GM23338 (cell line): Measurements from ENCODE around the gene ADCY3. TPM values are rescaled to one million over a fixed set of nuclear protein-coding genes. Genes with fewer than 3 reads are reported as not detected.

Source experiments
- ATAC-seq: fragments of 200-7000 bp; cut with Tn5 transposase; 3 replicates; pipeline ENCODE4 v1.9.1; 2020
- DNase-seq: peaks from one replicate; pipeline ENCODE4 v3.0.0-alpha.2; 2015; ENCODE audit warnings: low spot score
- H2AFZ ChIP-seq: fragments of 200-600 bp; sonication (generic); 2 replicates; pipeline ENCODE4 v1.8.0; 2016; ENCODE audit warnings: antibody characterized with exemption, mild to moderate bottlenecking, moderate library complexity
- H3F3A ChIP-seq: fragments of 200-600 bp; sonication (generic); replicated peaks from 2 replicates; pipeline ENCODE4 v1.8.0; 2017; ENCODE audit warnings: antibody characterized with exemption, mixed run types, low read depth
- H3K27ac ChIP-seq: fragments of 200-600 bp; sonication (generic); 2 replicates; pipeline ENCODE4 v1.6.1; 2016; ENCODE audit warnings: low read depth
- H3K27me3 ChIP-seq: fragments of 200-600 bp; sonication (generic); 2 replicates; pipeline ENCODE4 v1.8.0; 2016; ENCODE audit warnings: mild to moderate bottlenecking, mixed run types, moderate library complexity; ENCODE audit not compliant: insufficient read depth
- H3K36me3 ChIP-seq: fragments of 200-600 bp; sonication (generic); 2 replicates; pipeline ENCODE4 v1.8.0; 2016; ENCODE audit warnings: mild to moderate bottlenecking; ENCODE audit not compliant: insufficient read depth
- H3K4me1 ChIP-seq: fragments of 200-600 bp; sonication (generic); 2 replicates; pipeline ENCODE4 v1.8.0; 2016; ENCODE audit warnings: mild to moderate bottlenecking, moderate library complexity; ENCODE audit not compliant: insufficient read depth
- H3K4me2 ChIP-seq: fragments of 200-600 bp; sonication (generic); 2 replicates; pipeline ENCODE4 v1.7.1; 2017; ENCODE audit warnings: mixed run types
- H3K4me3 ChIP-seq: fragments of 200-600 bp; sonication (generic); 2 replicates; pipeline ENCODE4 v1.6.1; 2016; ENCODE audit warnings: mixed run types
- H3K79me2 ChIP-seq: fragments of 200-600 bp; sonication (generic); replicated peaks from 2 replicates; pipeline ENCODE4 v1.8.0; 2017; ENCODE audit warnings: mild to moderate bottlenecking; ENCODE audit not compliant: insufficient read depth
- H3K9me2 ChIP-seq: fragments of 200-600 bp; sonication (generic); 2 replicates; pipeline ENCODE4 v1.8.0; 2017; ENCODE audit not compliant: insufficient read depth
- H4K20me1 ChIP-seq: fragments of 200-600 bp; sonication (generic); replicated peaks from 2 replicates; pipeline ENCODE4 v1.8.0; 2017; ENCODE audit warnings: mild to moderate bottlenecking; ENCODE audit not compliant: insufficient read depth
- H3K27ac Mint-ChIP-seq: 2 replicates; pipeline ENCODE4 v1.8.0; 2020; ENCODE audit warnings: inconsistent platforms, mild to moderate bottlenecking, moderate library complexity, mixed read lengths
- H3K27me3 Mint-ChIP-seq: 3 replicates; pipeline ENCODE4 v1.8.0; 2022; ENCODE audit warnings: low read depth, mild to moderate bottlenecking, moderate library complexity, mixed read lengths, inconsistent platforms; ENCODE audit not compliant: insufficient read depth, poor library complexity
- H3K36me3 Mint-ChIP-seq: 3 replicates; pipeline ENCODE4 v1.8.0; 2021; ENCODE audit warnings: low read depth, mild to moderate bottlenecking, inconsistent platforms, moderate library complexity, mixed read lengths
- H3K4me1 Mint-ChIP-seq: 3 replicates; pipeline ENCODE4 v1.8.0; 2020; ENCODE audit warnings: mild to moderate bottlenecking, inconsistent platforms, mixed read lengths
- H3K4me3 Mint-ChIP-seq: 3 replicates; pipeline ENCODE4 v1.8.0; 2021; ENCODE audit warnings: moderate library complexity, mild to moderate bottlenecking, inconsistent platforms, mixed read lengths
- H3K9me3 Mint-ChIP-seq: 3 replicates; pipeline ENCODE4 v1.8.0; 2020; ENCODE audit warnings: moderate library complexity, mild to moderate bottlenecking, inconsistent platforms, mixed read lengths
- CREB1 ChIP-seq: fragments of 250-450 bp; sonication (Bioruptor Pico); IDR thresholded peaks from 2 replicates; pipeline ENCODE4 v1.5.0; 2020; ENCODE audit warnings: low read depth, mild to moderate bottlenecking, moderate library complexity
- EZH2 ChIP-seq: fragments of 200-600 bp; sonication (generic); IDR thresholded peaks from one replicate; pipeline ENCODE4 v1.8.0; 2017; ENCODE audit warnings: antibody characterized with exemption, mild to moderate bottlenecking, low read depth; ENCODE audit not compliant: unreplicated experiment
- EZH2phosphoT487 ChIP-seq: fragments of 200-600 bp; sonication (generic); IDR thresholded peaks from one replicate; pipeline ENCODE4 v1.8.1; 2018; ENCODE audit warnings: antibody characterized with exemption; ENCODE audit not compliant: unreplicated experiment
- ZNF331 ChIP-seq: fragments of 250-450 bp; sonication (Bioruptor Pico); IDR thresholded peaks from 2 replicates; pipeline ENCODE4 v1.5.0; 2020; ENCODE audit warnings: low read depth, mild to moderate bottlenecking, moderate library complexity
- polyA plus RNA-seq: library from polyadenylated mRNA; unstranded; fragments of >200 nt; fragmentation: Nextera tagmentation; extraction: Ambion mirVana; gene quantifications from 2 replicates; pipeline ENCODE4 v1.2.1, GENCODE V29; 2016
- total RNA-seq: library from RNA; depleted of rRNA; stranded (reverse); fragments of >200 nt; shearing (Covaris generic); gene quantifications from 2 replicates; pipeline ENCODE4 v1.2.3, GENCODE V29; 2014
- TF ChIP-seq, protein P1 (sequence below): IDR thresholded peaks from one replicate; pipeline ENCODE4 v1.6.1; 2018; ENCODE audit warnings: antibody characterized with exemption; ENCODE audit not compliant: unreplicated experiment
- TF ChIP-seq, protein P2 (sequence below): fragments of 250-450 bp; sonication (Bioruptor Pico); IDR thresholded peaks from 2 replicates; pipeline ENCODE4 v1.5.0; 2020; ENCODE audit warnings: mild to moderate bottlenecking, moderate library complexity
- TF ChIP-seq, protein P3 (sequence below), 2 experiments: fragments of 200-600 bp in 1 of 2; sonication (generic) in 1 of 2; conservative IDR thresholded peaks; 2 replicates each; pipeline versions ENCODE4 v1.5.1 to v1.6.1; 2016 to 2017; ENCODE audit warnings: antibody characterized with exemption in 2 of 2, low read depth in 2 of 2, mild to moderate bottlenecking in 2 of 2, moderate library complexity in 1 of 2
- TF ChIP-seq, protein P4 (sequence below): IDR thresholded peaks from 2 replicates; pipeline ENCODE4 v1.6.1; 2016; ENCODE audit warnings: antibody characterized with exemption

The ADCY3 gene
- total and polyA plus RNA-seq, 2 experiments from 2014 or later = 9.7 to 32.4 TPM

DNA sequence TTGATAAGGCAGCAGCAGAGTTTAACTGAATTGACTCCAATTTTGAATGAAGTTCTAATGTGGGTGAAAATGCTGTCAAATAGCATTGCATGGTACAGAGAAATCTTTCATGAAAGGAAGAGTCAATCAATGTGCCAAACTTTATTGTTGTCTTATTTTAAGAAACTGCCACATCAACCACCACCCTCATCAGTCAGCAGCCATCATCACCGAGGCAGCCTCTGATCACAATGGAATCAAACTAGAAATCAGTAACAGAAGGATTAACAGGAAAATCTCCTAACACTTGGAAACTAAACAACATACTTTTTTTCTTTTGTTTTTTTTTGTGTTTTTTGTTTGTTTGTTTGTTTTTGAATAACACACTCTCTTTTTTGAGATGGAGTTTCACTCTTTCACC, 41.9 kb upstream of the ADCY3 start:
- DNase-seq (no peak), ATAC-seq (no peak)
- TF ChIP-seq EZH2phosphoT487 (no peak), EZH2 (no peak), ZNF331 (CRISPR knock-in tag) (no peak), CREB1 (no peak)
- TF ChIP-seq, protein P1, sequence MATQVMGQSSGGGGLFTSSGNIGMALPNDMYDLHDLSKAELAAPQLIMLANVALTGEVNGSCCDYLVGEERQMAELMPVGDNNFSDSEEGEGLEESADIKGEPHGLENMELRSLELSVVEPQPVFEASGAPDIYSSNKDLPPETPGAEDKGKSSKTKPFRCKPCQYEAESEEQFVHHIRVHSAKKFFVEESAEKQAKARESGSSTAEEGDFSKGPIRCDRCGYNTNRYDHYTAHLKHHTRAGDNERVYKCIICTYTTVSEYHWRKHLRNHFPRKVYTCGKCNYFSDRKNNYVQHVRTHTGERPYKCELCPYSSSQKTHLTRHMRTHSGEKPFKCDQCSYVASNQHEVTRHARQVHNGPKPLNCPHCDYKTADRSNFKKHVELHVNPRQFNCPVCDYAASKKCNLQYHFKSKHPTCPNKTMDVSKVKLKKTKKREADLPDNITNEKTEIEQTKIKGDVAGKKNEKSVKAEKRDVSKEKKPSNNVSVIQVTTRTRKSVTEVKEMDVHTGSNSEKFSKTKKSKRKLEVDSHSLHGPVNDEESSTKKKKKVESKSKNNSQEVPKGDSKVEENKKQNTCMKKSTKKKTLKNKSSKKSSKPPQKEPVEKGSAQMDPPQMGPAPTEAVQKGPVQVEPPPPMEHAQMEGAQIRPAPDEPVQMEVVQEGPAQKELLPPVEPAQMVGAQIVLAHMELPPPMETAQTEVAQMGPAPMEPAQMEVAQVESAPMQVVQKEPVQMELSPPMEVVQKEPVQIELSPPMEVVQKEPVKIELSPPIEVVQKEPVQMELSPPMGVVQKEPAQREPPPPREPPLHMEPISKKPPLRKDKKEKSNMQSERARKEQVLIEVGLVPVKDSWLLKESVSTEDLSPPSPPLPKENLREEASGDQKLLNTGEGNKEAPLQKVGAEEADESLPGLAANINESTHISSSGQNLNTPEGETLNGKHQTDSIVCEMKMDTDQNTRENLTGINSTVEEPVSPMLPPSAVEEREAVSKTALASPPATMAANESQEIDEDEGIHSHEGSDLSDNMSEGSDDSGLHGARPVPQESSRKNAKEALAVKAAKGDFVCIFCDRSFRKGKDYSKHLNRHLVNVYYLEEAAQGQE = no peak
- TF ChIP-seq, protein P2, sequence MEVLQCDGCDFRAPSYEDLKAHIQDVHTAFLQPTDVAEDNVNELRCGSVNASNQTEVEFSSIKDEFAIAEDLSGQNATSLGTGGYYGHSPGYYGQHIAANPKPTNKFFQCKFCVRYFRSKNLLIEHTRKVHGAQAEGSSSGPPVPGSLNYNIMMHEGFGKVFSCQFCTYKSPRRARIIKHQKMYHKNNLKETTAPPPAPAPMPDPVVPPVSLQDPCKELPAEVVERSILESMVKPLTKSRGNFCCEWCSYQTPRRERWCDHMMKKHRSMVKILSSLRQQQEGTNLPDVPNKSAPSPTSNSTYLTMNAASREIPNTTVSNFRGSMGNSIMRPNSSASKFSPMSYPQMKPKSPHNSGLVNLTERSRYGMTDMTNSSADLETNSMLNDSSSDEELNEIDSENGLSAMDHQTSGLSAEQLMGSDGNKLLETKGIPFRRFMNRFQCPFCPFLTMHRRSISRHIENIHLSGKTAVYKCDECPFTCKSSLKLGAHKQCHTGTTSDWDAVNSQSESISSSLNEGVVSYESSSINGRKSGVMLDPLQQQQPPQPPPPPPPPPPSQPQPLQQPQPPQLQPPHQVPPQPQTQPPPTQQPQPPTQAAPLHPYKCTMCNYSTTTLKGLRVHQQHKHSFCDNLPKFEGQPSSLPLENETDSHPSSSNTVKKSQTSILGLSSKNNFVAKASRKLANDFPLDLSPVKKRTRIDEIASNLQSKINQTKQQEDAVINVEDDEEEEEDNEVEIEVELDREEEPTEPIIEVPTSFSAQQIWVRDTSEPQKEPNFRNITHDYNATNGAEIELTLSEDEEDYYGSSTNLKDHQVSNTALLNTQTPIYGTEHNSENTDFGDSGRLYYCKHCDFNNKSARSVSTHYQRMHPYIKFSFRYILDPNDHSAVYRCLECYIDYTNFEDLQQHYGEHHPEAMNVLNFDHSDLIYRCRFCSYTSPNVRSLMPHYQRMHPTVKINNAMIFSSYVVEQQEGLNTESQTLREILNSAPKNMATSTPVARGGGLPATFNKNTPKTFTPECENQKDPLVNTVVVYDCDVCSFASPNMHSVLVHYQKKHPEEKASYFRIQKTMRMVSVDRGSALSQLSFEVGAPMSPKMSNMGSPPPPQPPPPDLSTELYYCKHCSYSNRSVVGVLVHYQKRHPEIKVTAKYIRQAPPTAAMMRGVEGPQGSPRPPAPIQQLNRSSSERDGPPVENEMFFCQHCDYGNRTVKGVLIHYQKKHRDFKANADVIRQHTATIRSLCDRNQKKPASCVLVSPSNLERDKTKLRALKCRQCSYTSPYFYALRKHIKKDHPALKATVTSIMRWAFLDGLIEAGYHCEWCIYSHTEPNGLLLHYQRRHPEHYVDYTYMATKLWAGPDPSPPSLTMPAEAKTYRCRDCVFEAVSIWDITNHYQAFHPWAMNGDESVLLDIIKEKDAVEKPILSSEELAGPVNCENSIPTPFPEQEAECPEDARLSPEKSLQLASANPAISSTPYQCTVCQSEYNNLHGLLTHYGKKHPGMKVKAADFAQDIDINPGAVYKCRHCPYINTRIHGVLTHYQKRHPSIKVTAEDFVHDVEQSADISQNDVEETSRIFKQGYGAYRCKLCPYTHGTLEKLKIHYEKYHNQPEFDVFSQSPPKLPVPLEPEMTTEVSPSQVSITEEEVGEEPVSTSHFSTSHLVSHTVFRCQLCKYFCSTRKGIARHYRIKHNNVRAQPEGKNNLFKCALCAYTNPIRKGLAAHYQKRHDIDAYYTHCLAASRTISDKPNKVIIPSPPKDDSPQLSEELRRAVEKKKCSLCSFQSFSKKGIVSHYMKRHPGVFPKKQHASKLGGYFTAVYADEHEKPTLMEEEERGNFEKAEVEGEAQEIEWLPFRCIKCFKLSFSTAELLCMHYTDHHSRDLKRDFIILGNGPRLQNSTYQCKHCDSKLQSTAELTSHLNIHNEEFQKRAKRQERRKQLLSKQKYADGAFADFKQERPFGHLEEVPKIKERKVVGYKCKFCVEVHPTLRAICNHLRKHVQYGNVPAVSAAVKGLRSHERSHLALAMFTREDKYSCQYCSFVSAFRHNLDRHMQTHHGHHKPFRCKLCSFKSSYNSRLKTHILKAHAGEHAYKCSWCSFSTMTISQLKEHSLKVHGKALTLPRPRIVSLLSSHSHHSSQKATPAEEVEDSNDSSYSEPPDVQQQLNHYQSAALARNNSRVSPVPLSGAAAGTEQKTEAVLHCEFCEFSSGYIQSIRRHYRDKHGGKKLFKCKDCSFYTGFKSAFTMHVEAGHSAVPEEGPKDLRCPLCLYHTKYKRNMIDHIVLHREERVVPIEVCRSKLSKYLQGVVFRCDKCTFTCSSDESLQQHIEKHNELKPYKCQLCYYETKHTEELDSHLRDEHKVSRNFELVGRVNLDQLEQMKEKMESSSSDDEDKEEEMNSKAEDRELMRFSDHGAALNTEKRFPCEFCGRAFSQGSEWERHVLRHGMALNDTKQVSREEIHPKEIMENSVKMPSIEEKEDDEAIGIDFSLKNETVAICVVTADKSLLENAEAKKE (CRISPR knock-in tag) = no peak
- TF ChIP-seq, protein P3, sequence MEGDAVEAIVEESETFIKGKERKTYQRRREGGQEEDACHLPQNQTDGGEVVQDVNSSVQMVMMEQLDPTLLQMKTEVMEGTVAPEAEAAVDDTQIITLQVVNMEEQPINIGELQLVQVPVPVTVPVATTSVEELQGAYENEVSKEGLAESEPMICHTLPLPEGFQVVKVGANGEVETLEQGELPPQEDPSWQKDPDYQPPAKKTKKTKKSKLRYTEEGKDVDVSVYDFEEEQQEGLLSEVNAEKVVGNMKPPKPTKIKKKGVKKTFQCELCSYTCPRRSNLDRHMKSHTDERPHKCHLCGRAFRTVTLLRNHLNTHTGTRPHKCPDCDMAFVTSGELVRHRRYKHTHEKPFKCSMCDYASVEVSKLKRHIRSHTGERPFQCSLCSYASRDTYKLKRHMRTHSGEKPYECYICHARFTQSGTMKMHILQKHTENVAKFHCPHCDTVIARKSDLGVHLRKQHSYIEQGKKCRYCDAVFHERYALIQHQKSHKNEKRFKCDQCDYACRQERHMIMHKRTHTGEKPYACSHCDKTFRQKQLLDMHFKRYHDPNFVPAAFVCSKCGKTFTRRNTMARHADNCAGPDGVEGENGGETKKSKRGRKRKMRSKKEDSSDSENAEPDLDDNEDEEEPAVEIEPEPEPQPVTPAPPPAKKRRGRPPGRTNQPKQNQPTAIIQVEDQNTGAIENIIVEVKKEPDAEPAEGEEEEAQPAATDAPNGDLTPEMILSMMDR (conservative IDR thresholded peaks at IDR 0.05; ENCODE audit: low read depth in 2 of 2) = no peak
- TF ChIP-seq, protein P4, sequence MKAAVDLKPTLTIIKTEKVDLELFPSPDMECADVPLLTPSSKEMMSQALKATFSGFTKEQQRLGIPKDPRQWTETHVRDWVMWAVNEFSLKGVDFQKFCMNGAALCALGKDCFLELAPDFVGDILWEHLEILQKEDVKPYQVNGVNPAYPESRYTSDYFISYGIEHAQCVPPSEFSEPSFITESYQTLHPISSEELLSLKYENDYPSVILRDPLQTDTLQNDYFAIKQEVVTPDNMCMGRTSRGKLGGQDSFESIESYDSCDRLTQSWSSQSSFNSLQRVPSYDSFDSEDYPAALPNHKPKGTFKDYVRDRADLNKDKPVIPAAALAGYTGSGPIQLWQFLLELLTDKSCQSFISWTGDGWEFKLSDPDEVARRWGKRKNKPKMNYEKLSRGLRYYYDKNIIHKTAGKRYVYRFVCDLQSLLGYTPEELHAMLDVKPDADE = no peak
- Mint-ChIP-seq H3K4me1 (peaks cover 10% of the 10 kb centered on the region; the same call in 2 of the 3 replicates), H3K36me3 (peaks cover 17% of the 10 kb centered on the region; the same call in 2 of the 3 replicates), H3K27me3 (peaks cover 2% of the 10 kb centered on the region), H3K4me3 (no peak overlapping the region), H3K9me3 (no peaks in the 10 kb centered on the region), H3K27ac (no peak overlapping the region)
- Histone ChIP-seq H3K4me3 (no peak overlapping the region), H3K36me3 (no peaks in the 10 kb centered on the region; the same call in 1 of the 2 replicates), H4K20me1 (no peaks in the 10 kb centered on the region), H3F3A (no peaks in the 10 kb centered on the region), H3K27me3 (no peaks in the 10 kb centered on the region), H3K79me2 (no peaks in the 10 kb centered on the region), H3K4me2 (no peak overlapping the region), H3K27ac (no peak overlapping the region), H3K9me2 (no peaks in the 10 kb centered on the region), H3K4me1 (peaks cover 6% of the 10 kb centered on the region), H2AFZ (no peak overlapping the region)
